PC-3 (cell line): Measurements from ENCODE around the gene EXOC6B.

Source experiments
- EZH2 ChIP-seq: fragments of 300-600 bp; sonication (generic); IDR thresholded peaks from one replicate; pipeline ENCODE4 v1.6.1; 2017; ENCODE audit warnings: antibody characterized with exemption, mild to moderate bottlenecking, low read length; ENCODE audit not compliant: unreplicated experiment
- EZH2phosphoT487 ChIP-seq: fragments of 300-600 bp; sonication (generic); IDR thresholded peaks from 2 replicates; pipeline ENCODE4 v1.6.1; 2018; ENCODE audit warnings: mild to moderate bottlenecking, antibody characterized with exemption, low read length, borderline replicate concordance

GRCh38 chr2:72797740-72798139, 28.1 kb downstream of the EXOC6B start:
- TF ChIP-seq EZH2, result no peak
- no peak for TF ChIP-seq EZH2phosphoT487
